ENCODE data around the gene GNG7.
"Not testable (repeated sequence)": the region's sequence is repeated elsewhere in the genome, so short reads cannot be mapped to it uniquely, and the experiment has no call there.

GNG7 gene

DNA sequence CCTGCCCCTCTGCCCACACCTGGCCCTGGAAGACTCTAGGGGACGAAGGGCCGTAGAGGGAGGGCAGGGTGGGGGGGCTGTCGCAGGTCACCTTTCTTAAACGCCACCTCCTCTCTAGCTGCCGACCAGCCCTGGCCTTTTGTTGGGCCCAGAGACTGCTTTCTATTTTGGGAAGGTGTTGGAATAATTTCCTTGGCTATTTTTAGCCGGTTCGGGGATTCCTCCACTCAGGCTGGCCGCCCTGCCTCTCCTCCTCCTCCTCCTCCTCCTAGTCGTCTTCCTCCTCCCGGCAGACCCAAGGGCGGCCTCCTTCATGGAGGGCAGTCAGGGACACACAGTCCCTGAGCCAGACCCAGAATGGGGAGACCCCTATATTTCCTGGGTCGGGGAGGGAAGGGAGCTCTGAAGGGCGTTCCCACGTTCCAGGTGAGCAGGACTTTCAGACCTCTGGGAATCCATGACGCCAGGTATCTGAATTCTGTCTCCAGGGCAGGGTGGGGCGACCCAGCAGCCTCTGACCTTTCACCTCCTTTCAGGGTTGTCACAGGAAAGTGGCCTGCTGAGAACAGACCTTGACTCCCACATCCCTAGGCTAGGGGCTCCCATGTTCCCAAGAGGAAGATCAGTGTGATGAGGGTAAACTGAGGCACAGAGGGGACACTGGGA, 206.7 kb downstream of the GNG7 start:
- no peak for DNase-seq

DNA sequence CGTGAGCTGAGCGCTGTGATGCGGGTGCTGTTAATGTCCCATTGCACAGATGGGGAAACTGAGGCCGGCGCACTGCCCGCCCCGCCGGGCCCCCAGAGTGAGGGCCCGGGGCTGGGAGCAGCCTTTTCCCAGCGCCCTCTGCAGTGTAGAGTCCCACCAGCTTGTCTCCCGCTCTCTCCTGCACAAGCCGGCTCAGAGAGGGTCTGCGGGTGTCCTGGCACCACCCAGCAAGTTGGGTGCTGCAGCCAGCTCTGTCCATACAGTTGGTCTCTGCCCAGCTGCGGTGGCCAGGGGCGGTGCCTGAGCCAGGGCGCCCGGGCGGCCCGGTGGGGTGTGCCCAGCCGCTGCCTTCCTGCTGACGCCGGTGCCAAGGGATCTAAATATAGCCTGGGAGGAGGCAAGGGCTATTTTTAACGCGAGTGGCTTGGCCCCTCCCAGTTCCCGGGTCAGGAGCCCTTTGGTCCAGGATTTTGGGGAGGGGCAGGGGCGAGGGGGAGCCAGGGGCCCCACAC, 207.3 kb downstream of the GNG7 start:
- DNase-seq, result no peak

DNA sequence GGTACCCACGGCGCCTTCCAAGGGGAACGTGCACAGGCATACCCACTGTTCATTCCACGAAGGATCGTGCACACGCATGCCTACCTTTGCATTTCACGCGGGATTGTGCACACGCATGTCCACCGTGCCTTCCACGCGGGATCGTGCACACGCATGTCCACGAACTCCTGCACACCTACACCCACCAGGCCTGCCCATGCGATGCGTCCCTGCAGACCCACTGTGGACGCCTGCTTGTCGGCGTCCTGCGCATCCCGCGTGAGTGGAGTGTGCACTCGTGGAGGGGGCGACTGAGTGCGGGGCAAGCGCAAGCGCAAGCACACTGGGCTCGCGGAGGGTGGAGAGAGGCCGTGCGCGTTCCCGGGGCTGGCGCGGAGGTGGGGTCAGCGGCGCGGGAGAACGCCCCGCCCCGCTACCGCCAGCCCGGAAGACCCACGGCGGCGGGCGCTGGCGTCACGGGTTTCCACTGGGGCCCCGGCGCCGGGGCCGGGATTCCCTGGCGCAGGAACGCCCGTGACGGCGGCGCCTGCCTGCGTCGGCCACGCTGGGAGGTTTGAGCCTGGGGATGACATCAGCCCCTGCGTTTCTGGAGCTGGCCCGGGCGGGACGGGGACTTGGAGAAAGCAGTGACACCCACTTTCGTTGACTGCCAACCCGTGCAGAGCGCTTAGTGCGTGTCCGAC, 207.9 kb downstream of the GNG7 start:
- DNase-seq, result peak; percentile 26

DNA sequence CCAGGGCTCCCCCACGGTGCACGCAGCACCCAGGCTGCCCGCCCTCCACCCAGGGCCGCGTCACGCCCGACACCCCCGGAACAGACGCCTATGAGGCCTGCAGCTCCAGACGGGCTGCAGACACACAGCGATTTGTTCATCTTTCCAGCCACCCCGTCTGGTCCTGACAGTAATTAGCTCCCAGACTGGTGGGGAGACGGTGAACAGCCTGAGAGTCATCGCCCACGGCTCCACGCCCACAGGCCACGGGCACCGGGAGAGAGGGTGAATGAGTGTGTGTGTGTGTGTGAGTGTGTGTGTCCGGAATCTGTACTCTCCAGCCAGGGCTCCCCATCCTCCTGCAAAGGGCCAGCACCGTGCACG, 208.4 kb downstream of the GNG7 start:
- no peak for DNase-seq

DNA sequence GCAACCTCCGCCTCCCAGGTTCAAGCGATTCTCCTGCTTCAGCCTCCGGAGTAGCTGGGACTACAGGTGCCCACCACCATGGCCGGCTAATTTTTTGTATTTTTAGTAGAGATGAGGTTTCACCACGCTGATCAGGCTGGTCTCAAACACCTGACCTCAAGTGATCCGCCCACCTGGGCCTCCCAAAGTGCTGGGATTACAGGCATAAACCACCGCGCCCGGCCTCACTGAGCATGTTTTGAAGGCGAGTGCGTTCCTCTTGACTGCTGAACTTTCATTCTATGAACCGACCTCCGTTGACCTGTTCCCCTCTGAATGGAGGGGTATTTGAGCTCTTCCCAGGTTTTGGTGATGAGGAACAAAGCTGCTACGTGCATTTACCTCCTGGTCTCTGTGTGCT, 209.0 kb downstream of the GNG7 start:
- DNase-seq, result not testable (repeated sequence)

DNA sequence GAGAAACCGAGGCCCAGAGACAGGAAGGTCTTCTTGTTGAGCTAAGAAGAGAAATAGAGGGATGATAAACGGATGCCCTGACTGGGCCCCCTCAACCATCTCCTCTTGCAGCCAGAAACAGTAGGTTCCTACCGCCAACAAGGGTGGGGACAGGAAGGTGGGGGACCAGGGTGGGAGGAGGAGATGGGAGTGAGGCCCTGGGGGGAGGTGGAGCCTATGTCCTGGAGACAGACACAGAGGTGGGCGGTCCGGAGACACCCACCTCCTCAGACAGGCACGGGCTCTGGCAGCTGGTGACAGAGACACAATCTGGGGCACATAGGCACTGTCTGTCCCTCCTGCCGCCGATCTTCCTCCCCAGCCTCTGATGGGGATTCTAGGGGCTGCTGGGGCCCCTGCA, 209.6 kb downstream of the GNG7 start:
- no peak for DNase-seq

DNA sequence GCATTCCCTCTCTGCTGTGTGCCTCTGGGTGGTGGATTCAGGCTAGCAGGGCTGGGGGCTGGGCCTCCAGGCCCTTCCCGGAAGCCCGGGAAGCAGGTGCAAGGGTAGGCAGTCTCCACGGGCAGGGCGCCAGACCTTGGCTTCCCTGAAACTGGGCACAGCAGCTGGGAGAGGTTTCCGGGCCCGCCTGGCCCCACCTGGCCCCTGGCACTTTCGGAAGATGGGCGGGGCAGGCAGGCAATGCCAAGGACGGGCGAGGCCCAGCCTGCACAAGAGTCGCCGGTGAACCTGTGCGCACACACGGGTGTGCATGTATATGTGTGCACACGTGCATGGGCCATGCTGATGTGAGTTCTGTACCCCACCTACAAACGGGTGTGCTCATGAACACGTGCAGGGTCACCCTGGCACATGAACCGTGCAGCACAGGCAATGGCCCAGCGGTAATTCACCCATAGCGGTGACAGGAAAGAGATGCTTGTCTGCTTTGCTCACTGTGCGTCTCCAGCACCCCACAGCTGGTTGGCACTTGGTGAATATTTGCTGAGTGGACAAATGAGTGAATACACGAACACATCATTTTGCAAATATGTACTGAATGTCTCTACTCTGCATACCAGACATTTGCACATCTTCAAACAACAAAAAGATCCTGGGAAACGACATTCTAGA, 211.2 kb downstream of the GNG7 start:
- no peak for DNase-seq

DNA sequence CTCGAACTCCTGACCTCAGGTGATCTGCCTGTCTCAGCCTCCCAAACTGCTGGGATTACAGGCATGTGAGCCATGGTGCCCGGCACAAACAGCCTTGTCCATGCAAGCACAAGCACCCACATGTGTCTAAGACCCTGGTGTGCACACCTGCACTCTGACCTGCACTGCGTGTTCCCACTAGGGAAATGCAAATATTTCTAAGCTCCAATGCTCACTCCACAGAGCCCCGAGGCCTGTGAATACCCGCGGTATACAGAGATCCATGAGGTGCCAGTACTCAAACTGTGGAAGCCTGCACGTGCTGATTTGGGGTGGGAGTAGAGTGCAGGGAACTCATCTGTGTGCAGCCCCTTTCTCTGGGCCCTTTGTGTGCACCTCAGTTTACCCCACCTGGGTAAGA, 211.8 kb downstream of the GNG7 start:
- DNase-seq, result no peak

DNA sequence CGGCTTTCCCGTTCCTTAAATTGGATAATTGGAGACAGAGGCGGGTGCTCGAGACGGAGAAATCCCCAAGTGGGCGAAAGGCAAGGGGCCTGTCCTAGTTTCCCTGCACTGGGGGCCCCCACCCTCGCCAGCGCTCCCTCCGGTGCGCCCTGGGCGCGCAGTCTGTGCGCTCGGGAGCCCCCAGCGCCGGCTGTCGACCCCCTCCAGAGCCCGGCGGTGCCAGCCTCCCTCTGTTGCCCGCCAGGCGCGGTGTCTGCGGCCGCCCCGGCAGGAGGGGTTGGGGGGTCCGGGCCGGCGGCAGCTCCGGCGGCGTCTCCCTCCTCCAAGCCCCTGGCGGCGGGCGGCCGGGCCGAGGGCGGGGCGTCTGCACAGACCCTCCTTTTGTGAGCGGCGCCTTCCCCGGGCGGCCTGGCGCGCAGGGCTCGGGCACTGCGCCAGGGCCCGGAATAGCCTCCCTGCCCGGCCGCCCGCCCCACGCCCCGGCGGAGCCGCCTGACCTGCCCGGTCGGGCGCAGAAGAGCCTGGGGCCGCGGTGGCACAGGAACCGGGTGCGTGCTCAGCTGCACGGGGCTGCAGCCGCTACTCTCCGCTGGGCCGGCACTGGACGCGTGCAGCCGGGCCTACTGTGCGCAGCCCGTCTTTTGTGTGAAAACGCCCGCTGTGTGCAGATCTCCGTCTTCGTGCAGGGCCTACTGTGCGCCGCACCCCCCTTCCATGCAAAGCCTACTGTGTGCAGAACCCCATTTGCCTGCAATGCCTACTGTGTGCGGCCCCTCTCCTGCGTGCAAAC, 213.4 kb downstream of the GNG7 start:
- DNase-seq, result no peak

DNA sequence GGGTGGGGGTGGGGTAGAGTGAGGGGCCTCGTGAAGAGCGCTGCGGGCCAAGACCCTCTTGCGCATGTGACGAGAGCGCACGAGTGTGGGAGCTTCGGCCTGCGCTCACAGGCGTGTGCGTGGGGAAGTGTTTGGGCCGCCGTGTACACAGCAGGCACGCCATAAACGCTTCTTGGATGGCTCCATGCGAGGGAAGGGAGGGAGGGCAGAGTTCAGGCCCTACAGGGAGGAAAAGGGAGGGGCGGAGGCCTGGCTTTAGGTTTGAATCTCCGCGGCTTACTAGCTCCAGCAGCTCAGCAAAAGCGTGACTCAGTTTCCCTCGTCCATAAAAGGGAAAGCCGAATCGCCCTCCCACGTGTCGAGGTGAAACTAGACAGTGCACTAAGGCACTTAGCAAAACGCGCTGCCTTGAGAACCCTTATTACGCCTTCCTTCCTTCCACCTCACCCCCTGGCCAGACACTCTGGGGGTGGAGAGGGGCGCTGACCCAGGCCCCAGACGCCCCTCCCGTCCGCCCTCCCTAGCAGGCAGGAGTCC, 214.0 kb downstream of the GNG7 start:
- DNase-seq, result no peak

DNA sequence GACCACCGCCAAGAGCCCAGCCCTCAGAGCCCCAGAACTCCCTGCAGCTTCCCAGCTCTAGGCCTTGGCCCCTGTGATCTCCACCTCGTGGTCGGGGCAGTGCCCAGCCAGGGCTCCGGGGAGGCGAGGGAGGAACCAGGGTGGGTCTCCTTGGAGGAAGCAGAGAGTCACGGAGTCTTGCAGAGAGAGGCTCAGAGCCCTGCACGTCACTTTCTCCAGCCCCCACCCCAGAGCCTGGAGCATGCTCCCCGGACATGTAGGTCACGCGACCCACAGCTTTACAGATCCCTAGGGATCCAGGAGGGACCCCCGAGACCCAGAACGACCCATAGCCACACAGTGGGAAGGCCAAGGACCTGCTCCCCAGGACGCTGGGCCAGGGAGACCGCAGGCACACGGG, 214.7 kb downstream of the GNG7 start:
- DNase-seq, result no peak

DNA sequence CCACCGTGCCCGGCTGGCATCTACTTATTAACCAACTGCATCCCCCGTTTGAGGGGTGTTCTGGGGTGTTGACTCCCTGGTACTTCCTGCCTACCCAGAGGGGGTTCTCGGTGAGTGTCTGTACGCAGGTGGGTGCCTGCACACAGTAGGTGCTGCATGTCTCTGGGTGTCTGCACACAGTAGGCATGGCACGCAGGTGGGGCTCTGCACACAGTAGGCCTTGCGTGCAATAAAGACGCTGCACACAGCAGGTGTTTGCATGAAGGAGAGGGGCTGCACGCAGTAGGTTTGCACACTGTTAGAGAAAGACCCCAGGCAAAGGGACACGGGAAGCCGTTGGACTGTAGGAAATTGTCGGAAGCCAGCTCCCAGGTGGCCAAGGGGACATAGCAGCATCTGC, 215.4 kb downstream of the GNG7 start:
- no peak for DNase-seq

DNA sequence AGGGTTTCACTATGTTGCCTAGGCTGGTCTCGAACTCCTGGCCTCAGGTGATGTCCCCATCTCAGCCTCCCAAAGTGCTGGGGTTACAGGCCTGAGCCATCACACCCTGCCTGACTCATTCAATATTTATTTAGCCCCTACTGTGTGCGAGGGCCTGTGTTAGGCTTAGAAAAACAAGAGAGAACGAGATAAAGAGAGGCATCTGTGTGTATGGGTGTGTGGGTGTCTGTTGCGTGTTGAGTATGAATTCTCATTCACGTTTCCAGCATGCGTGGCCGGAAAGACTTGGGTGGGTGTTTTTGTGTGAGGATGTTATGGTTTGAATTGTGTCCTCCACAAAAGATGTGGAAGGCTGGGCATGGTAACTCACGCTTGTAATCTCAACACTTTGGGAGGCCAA, 217.1 kb downstream of the GNG7 start:
- no peak for DNase-seq

DNA sequence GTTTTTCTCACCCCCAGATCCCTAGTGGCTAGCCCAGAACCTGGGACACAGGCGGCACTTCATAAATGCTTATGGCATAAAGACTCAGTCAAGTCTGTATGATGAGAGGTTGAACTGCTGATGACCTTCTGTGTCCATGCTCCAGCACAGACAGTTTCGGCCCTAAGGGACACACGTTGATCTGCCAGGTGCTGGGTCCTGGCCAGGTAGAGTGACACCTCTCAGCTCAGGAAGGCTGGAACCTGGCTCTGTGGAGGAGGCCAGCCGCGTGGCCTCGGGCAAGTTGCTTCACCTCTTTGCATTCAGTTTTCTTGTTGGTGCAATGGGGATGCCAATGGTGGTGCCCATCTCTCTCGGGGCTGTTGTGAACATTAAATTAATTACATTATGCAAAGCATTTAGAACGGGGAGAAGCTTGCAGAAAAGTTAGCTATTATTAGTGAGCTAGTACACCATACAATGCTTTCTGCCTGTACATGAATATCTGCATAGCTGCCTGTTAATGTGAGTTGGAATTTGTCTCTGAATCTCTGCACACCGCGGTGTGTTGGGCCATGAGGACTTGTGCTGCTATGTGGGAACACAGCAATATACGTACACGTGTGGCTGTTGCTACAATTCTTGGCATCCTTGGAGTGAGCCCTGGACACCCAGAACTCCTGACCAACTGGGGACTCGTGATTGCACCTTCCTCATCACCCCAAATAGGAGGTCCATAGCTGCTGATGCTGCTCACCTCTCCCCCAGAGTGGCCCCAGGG, 218.1 kb downstream of the GNG7 start:
- no peak for DNase-seq

DNA sequence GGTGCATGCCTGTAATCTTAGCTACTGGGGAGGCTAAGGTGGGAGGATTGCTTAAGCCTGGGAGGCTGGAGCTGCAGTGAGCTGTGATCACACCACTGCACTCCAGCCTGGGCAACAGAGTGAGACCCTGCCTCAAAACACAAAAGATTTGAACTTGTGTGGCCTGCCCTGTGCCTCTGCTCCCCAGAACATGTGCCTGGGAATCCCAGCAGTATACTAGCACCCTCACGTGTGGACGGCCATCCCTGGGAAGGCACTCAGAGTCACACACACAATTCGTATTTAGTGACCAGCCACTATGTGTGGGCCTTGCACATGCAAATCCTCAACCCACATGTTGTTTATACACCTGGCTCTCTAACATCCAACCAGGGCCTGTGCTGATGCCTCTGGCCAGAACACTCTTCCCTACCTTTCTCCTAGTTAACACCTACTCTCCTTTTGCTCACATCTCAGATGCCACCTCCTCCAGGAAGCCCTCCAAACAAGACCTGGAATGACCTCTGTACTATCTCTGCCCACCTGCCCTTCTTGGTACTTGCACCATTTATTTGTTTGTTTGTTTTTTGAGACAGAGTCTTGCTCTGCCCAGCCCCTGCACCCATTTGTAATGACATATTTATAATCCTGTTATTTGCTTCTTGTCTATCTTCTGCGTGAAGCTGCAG, 218.9 kb downstream of the GNG7 start:
- DNase-seq, result no peak

DNA sequence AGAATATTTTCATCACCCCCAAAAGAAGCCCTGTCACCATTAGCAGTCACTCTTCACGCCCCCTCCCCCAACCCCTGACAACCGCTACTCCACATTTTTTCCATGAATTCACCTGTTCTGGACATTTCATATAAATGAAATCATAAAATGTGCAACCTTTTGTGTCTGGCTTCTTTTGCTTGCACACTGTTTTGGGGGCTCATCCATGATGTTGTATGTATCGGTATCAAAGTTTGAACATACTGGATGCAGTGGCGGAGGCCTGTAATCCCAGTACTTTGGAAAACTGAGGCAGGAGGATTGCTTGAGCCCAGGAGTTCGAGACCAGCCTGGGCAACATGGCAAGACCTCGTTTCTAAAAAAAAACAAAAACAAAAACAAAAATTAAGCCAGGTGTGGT, 219.4 kb downstream of the GNG7 start:
- no peak for DNase-seq

DNA sequence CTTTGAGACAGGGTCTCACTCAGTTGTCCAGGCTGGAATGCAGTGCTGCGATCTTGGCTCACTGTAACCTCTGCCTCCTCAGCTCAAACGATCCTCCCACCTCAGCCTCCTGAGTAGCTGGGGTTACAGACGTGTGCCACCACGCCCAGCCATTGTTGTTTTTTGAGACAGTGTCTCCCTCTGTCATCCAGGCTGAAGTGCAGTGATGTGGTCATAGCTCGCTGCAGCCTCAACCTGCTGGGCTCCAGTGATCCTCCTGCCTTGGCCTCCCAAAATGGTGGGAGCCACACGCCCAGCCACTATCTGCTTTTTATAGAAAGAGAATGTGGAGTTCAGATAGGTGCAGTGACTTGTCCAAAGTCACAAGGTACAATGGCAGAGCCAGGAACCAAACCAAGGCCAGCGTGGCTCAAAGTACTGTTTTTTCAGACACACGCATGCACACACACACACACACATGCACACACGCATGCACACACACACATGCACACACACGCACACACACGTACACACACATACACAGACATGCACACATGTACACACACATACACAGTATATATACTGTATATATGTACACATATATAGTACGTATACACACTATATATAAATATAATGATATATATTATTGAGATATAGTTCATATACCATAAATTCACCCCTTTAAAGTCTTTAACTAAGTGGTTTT, 220.0 kb downstream of the GNG7 start:
- DNase-seq, result no peak

DNA sequence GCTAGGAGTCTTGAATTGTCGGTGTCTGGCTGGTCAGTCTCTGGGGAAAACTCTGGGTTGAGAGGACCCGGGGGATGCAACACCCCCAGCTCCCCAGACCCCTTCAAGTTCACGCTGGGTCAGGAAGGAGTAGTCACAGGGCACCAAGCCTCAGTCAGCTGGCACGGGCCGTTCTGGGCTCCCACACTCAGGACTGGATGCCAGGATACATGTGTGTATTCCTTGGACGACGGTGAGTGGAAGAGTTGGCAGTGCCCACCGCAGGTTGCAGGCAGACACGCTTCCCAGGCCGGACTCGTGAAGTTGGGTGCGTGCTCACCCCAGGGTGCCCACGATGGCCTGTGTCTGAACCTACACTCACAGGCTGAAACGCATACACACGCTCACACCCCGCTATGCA, 221.0 kb downstream of the GNG7 start:
- no peak for DNase-seq

DNA sequence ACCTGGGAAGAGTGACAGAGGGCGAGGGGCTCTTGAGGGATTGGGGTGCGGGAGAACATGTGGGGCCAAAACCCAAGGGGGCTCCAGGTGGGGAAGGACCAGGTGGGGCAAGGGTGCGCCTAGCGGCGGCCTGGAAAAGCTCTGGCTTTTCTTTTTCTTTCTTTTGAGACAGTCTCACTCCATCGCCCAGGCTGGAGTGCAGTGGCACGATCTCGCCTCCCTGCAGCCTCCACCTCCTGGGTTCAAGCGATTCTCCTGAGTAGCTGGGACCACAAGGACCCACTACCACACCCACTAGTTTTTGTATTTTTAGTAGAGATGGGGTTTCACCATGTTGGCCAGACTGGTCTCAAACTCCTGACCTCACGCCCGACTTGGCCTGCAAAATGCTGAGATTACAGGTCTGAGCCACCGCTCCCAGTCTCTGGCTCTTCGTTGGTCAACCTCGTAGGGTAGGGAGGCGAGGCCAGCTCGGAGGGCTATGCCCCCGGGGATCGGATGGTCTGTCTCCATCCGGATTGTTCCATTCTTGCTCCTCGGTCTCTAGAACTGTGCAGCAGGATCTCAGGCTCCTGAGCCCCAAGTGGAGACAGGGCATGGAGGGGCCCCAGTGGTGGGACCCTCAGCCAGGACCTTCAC, 222.8 kb downstream of the GNG7 start:
- no peak for DNase-seq

DNA sequence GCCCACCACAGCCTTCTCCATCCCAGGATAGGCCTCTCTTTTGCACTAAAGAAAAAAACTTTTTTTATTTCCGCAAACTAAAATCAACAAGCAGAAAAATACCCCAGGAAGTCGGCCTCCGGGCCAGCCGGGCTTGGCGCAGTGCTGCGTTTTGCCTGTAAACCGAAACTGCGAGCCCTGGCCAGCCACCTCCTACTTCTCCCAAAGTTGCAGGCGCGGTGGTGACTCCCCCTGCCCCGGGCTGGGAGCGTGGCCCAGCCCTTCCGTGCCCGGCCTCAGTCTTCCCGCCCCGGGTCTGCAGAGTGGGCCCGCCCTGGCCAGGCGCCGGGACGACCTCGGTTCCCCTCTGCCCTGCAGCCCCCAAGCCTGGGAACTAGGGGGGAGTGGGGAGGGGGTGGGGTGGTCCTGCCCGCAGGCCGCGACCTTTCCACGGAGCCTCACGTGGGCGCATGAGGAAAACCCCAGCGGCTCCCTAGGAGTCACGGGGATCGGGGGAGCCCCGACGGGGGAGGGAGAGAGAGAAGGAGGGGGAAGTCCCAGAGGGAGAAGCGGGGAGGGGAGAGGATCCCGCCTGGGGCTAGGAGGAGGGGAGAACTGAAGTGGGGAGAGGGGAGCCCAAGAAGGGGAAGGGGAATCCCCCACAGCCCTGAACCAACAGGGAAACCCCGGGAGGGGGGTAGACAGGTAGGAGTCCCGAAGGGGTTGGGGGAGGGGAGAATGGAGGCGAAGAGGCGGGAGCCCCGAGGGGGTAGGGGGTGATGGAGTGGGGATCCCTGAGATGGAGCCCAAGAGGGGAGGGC, 223.5 kb downstream of the GNG7 start:
- DNase-seq, result no peak

Measured in NCI-H2227 treated with DMSO at 0.1 percent for 48 hours (cell line).